HCT116 (cell line): ENCODE data around the gene TNRC6B.

Source experiments
- CEBPB ChIP-seq: IDR thresholded peaks from 2 replicates; pipeline ENCODE4 v1.6.1; 2012; ENCODE audit warnings: low read depth
- CTCF ChIP-seq, 3 experiments: fragments of 200-600 bp in 1 of 3; sonication (generic) in 1 of 3; IDR thresholded peaks in 2 of 3; conservative IDR thresholded peaks in 1 of 3; 2 replicates each; pipeline ENCODE4 v1.5.1; 2012 to 2017; ENCODE audit warnings: low read depth in 2 of 3, low read length in 2 of 3, antibody characterized with exemption in 1 of 3, borderline replicate concordance in 1 of 3, control low read depth in 1 of 3, mild to moderate bottlenecking in 1 of 3, mixed read lengths in 1 of 3, mixed run types in 1 of 3, moderate library complexity in 1 of 3; ENCODE audit not compliant: insufficient read depth in 1 of 3
- EGR1 ChIP-seq: IDR thresholded peaks from 2 replicates; pipeline ENCODE4 v1.6.1; 2012; ENCODE audit warnings: low read depth
- ELF1 ChIP-seq: IDR thresholded peaks from 2 replicates; pipeline ENCODE4 v1.6.1; 2012; ENCODE audit warnings: low read depth, borderline replicate concordance
- EZH2 ChIP-seq: fragments of 200-600 bp; sonication (generic); IDR thresholded peaks from 2 replicates; pipeline ENCODE4 v1.6.1; 2017; ENCODE audit warnings: antibody characterized with exemption, mixed run types
- EZH2phosphoT487 ChIP-seq: fragments of 200-600 bp; IDR thresholded peaks from 2 replicates; pipeline ENCODE4 v1.6.1; 2018; ENCODE audit warnings: antibody characterized with exemption, borderline replicate concordance
- MAX ChIP-seq: IDR thresholded peaks from 2 replicates; pipeline ENCODE4 v1.6.1; 2012
- POLR2A ChIP-seq: IDR thresholded peaks from 2 replicates; pipeline ENCODE4 v1.7.0; 2011; ENCODE audit warnings: borderline replicate concordance; ENCODE audit not compliant: insufficient read depth, insufficient read length; ENCODE audit errors: extremely low read depth
- POLR2AphosphoS5 ChIP-seq: IDR thresholded peaks from 2 replicates; pipeline ENCODE4 v1.6.1; 2011; ENCODE audit warnings: mild to moderate bottlenecking, low read depth, low read length, moderate library complexity
- REST ChIP-seq: IDR thresholded peaks from 2 replicates; pipeline ENCODE4 v1.6.1; 2012; ENCODE audit warnings: low read depth
- SP1 ChIP-seq: IDR thresholded peaks from 2 replicates; pipeline ENCODE4 v1.6.1; 2012; ENCODE audit warnings: low read depth
- TCF7L2 ChIP-seq: IDR thresholded peaks from 2 replicates; pipeline ENCODE4 v1.7.0; 2011; ENCODE audit warnings: borderline replicate concordance, inconsistent platforms; ENCODE audit not compliant: insufficient read depth, insufficient read length; ENCODE audit errors: extremely low read depth
- YY1 ChIP-seq: IDR thresholded peaks from 2 replicates; pipeline ENCODE4 v1.6.1; 2011; ENCODE audit warnings: low read length, low read depth, moderate library complexity, mild to moderate bottlenecking; ENCODE audit not compliant: insufficient replicate concordance; ENCODE audit errors: extremely low read depth
- ZBTB33 ChIP-seq: IDR thresholded peaks from 2 replicates; pipeline ENCODE4 v1.6.1; 2011; ENCODE audit warnings: mild to moderate bottlenecking, low read length, moderate library complexity; ENCODE audit not compliant: insufficient replicate concordance; ENCODE audit errors: extremely low read depth

- no peak for TF ChIP-seq REST
- no peak for TF ChIP-seq CTCF (IDR thresholded peaks at IDR 0.05 in 2 of 3, conservative IDR thresholded peaks at IDR 0.05 in 1 of 3; ENCODE audit: borderline replicate concordance in 1 of 3, insufficient read depth in 1 of 3, low read depth in 2 of 3, low read length in 2 of 3)
- no peak for TF ChIP-seq CEBPB
- TF ChIP-seq ZBTB33: no peak
- no peak for TF ChIP-seq YY1
- TF ChIP-seq POLR2A: no peak
- TF ChIP-seq EZH2phosphoT487: no peak
- TF ChIP-seq EZH2: no peak
- TF ChIP-seq POLR2AphosphoS5: no peak
- TF ChIP-seq ELF1: no peak
- TF ChIP-seq SP1: no peak
- TF ChIP-seq EGR1: no peak
- TF ChIP-seq MAX: no peak
- TF ChIP-seq TCF7L2: no peak
These were observed 9.7 kb downstream of the TNRC6B start for GRCh38 chr22:40187389-40187788.
